Activated T-helper 17 cell treated with anti-CD3 and anti-CD28 coated beads, Interleukin-2, amount 50 U/mL, for 72 hours (primary cell): ENCODE measurements around the gene FADS1. TPM values are rescaled to one million over a fixed set of nuclear protein-coding genes. Genes with fewer than 3 reads are reported as not detected.

Experiments
- ATAC-seq: fragments of 150-1000 bp; cut with Tn5 transposase; replicated peaks from 2 replicates; pipeline ENCODE4 v1.10.0; 2021; ENCODE audit warnings: mild to moderate bottlenecking, moderate library complexity
- H3K27ac Mint-ChIP-seq: one replicate; pipeline ENCODE4 v1.8.0; 2022; ENCODE audit warnings: mixed read lengths
- H3K27me3 Mint-ChIP-seq: one replicate; pipeline ENCODE4 v1.8.0; 2022; ENCODE audit warnings: mixed read lengths
- H3K36me3 Mint-ChIP-seq: one replicate; pipeline ENCODE4 v1.8.0; 2022; ENCODE audit warnings: low read depth, mild to moderate bottlenecking, mixed read lengths
- H3K4me1 Mint-ChIP-seq: one replicate; pipeline ENCODE4 v1.8.0; 2022; ENCODE audit warnings: mixed read lengths
- H3K4me3 Mint-ChIP-seq: one replicate; pipeline ENCODE4 v1.8.0; 2022; ENCODE audit warnings: mild to moderate bottlenecking, mixed read lengths
- H3K9me3 Mint-ChIP-seq: one replicate; pipeline ENCODE4 v1.8.0; 2022; ENCODE audit warnings: mixed read lengths
- total RNA-seq, 2 donors: library from RNA; stranded (reverse); gene quantifications; one replicate each; pipeline ENCODE4 v1.2.3, GENCODE V29; 2022

The FADS1 gene
- total RNA-seq, 2 donors from 2014 or later = 5.6 to 22.9 TPM

DNA sequence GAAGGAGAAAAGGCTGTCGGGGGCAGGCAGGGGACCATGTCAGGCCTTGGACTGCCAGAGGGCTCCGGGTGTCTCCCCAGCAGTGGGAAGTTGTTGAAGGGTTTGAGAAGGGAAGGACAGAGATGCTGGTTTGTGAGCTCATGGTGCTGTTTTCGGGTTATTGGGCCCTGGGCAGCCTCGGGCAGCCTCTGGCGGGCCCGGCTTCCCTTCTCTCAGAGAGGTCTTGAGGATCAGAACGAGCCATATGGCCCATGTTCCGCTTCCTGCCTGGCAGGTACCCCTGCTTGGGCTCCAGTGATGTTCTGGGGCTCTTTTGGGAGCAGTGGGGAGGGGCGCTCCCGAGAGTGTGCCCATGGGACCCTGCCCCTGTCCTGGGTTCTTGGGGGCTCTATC is 54.6 kb downstream of the FADS1 start:
- H3K27ac Mint-ChIP-seq = no peak overlapping the region
- H3K27me3 Mint-ChIP-seq = no peaks in the 10 kb centered on the region
- no peak overlapping the region for H3K4me3 Mint-ChIP-seq
- ATAC-seq = no peak
- no peaks in the 10 kb centered on the region for H3K9me3 Mint-ChIP-seq
- no peaks in the 10 kb centered on the region for H3K36me3 Mint-ChIP-seq
- H3K4me1 Mint-ChIP-seq = no peaks in the 10 kb centered on the region

DNA sequence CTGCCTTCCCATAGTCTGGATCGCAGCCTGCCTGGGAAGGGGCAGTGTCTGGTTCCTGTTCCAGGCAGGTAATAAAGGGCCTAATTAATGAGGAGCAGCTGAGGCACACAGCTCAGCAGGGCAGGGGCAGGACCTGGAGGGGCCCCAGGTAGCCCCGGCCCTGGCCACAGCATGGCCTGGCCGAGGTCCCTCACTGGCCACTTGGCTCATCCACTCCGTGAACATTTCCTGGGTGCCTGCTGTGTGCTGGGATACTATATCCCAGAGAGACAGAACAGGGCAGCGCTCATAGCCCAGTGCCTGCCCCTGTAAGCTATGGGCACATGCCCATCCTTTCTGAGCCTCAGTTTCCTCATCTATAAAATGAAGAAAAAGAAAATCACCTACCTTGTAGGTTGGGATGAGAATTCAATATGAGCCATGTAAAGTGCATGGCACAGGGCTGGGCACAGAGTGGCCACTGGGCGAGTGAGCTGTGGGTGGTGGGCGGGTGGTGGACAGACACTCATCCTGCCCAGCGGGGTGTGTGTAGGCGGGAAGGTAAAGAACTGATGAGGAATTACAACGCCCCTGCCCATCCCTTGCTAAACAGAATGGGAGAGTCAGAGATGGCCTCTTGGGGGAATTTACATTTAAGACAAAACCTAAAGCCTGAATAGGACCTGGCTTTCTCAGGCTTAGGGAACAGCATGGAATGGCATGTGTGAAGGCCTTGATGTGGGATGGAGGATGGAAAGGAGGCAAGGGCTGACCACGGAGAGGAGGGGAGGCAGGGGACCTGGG is 55.2 kb downstream of the FADS1 start:
- no peak overlapping the region for H3K27ac Mint-ChIP-seq
- peaks cover under 1% of the 10 kb centered on the region for H3K4me1 Mint-ChIP-seq
- no peaks in the 10 kb centered on the region for H3K36me3 Mint-ChIP-seq
- H3K9me3 Mint-ChIP-seq = no peaks in the 10 kb centered on the region
- no peaks in the 10 kb centered on the region for H3K27me3 Mint-ChIP-seq
- ATAC-seq = no peak
- no peak overlapping the region for H3K4me3 Mint-ChIP-seq

DNA sequence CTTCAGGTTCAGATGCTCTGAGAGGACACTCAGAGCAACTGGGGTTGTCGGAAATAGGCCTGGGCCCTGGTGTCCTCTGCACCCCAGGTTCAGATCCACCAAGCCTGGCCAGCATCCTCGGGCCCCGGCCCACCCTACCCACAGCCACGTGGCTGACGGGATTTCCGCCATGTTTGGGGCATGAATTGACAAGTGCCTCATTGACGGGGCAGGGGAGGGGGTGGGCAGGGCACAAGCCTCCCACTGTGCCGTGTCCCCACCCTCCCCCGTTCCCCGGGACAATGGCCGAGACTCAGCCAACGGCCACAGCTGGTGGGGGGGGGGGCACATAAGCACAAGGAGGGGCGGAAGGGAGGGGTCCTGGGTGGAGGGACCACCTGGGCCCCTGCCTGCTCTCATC is 55.9 kb downstream of the FADS1 start:
- no peak for ATAC-seq
- Mint-ChIP-seq H3K36me3 (no peaks in the 10 kb centered on the region), H3K9me3 (no peaks in the 10 kb centered on the region)

DNA sequence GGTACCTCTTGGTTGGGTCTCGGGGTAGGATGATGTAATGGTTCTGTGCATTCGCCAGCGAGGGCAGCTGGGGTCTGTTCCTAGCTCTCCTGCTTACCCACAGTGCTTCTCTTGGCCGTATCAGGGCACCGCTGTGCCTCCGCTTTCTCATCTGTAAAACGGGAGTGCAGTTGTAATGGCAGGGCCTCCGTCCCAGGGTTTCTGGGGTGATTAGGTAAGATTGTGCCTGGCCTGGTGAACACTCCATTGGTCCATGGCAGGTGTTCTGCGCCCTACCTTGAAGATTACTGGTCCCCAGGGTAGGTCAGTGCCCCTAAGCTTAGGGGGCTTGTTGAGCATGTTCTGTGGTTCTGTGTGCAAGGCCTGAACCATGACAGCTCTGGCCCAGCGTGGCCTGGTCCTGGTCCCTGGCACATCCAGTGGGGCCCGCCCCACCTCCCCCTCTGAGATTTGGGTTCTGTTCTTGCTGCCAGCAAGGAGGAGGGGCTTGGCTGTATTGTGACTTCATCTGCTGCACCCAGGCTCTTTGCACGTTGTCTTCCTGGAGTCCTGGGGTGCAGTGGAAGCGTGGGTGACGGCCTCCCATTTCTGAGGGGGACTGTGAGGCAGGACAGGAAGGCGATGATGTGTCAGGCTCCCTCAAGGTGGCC is 59.5 kb downstream of the FADS1 start:
- H3K36me3 Mint-ChIP-seq = no peaks in the 10 kb centered on the region
- ATAC-seq = no peak
- peaks cover 11% of the 10 kb centered on the region for H3K4me1 Mint-ChIP-seq
- peak overlapping the region; percentile 90 for H3K27ac Mint-ChIP-seq
- peak overlapping the region; percentile 52 for H3K4me3 Mint-ChIP-seq
- H3K27me3 Mint-ChIP-seq = no peaks in the 10 kb centered on the region
- H3K9me3 Mint-ChIP-seq = no peaks in the 10 kb centered on the region

More for the DNA sequence above, 55.9 kb downstream of the FADS1 start:
- Mint-ChIP-seq H3K4me3 (no peak overlapping the region), H3K27me3 (no peaks in the 10 kb centered on the region), H3K4me1 (peaks cover 5% of the 10 kb centered on the region), H3K27ac (no peak overlapping the region)

DNA sequence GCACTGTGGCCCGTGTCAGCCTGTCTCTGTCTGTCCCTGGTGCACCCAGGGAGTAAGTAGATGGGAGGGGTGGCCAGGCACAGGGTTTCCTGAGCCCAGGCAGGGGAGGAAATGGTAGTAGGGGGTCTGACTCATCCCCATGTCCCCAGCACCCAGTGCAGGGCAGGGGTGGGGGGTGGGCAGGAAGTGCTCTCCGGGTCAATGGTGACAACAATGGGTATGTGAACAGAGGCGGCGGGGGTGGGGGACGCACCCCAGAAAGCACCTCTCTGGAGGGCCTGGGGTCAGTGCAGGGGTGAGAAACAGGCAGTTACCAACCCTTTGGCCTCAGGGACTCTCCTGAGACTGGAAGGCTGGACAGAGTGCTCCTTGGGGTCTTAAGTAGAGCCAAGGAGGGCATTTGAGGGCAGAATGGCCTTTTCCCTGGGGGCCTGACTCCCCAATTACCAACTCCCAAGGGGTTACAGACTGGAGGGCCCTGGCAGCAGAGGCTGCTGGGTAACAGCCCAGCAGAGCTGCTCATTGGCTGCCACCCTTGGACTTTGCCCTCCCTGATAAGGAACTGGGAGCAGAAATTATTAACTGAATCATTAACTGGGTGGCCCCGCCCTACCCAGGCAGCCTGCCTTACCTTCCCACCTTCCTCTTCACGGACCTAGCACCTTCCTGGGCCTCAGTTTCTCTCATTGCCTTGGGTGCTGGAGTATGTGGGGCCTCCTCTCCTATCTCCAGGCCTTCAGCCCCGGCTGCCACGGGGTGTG is 60.2 kb downstream of the FADS1 start:
- Mint-ChIP-seq H3K4me1 (peaks cover 11% of the 10 kb centered on the region), H3K27me3 (no peaks in the 10 kb centered on the region), H3K4me3 (peak overlapping the region; percentile 52), H3K27ac (peak overlapping the region; percentile 90), H3K36me3 (no peaks in the 10 kb centered on the region), H3K9me3 (no peaks in the 10 kb centered on the region)
- peak; percentile 85 for ATAC-seq

DNA sequence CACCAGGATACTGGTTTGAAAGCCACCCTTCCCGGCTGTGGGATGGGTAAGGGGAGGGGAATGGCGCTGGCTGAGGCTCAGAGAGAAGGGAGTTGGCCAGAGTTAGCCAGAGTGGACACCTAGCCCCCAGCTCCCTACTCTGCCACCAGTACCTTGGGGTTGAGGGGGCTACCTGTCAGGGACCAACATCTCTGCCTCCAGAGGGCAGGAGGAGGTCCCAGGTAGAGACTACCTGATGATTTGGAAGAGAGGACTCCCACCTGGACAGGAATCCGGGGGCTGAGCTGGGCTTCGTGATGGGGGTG is 60.7 kb downstream of the FADS1 start:
- Mint-ChIP-seq H3K27ac (peak overlapping the region; percentile 90), H3K9me3 (no peaks in the 10 kb centered on the region), H3K4me3 (peak overlapping the region; percentile 52), H3K27me3 (peaks cover 3% of the 10 kb centered on the region), H3K4me1 (peaks cover 11% of the 10 kb centered on the region), H3K36me3 (no peaks in the 10 kb centered on the region)
- ATAC-seq = no peak

DNA sequence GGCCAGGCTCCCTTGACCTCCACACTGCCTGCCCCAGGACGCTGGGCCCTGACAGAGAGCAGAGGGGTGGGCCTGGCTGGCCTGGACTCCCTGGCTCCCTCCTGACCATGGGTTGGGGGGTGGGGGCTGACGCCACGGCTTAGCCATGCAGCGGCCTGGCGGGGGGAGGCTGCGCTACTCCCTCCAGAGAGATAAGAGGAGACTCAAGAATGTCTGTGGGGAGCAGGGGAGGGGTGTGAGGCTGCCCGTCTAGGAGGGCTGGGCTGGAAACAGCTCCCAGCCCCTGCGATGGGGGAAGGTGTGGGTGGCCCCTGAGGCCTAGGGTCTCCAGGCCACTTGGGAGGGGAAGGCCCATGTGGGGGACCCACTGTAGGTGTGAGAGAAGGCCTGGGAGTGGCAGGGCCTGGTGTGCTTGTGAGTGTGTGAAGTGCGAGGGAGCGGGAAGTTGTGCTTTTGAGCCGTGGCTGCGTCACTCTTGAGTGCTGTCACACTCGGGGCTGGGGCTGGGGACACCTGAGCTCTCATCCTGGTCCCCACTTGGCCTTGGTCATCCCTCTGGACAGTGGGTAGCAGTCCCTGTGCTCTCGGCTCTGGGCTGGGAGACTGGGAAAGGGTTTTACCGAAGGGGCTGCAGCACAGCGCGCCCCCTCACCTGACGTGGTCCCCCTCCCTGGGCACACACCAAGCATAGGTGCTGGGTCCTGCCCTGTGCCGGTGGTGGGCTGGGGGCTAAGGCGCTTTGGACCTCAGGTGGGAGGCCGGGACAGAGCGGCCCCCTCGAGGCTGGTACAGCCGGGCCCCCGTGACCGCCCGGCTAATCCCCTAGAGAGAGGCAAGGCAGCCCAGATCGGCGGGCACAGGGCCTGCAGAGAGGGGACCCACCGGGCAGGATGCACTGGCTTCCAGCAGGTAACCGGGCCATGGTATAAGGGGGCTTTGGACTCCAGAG is 62.0 kb downstream of the FADS1 start:
- peaks cover 7% of the 10 kb centered on the region for H3K27me3 Mint-ChIP-seq
- no peak for ATAC-seq
- no peaks in the 10 kb centered on the region for H3K36me3 Mint-ChIP-seq
- H3K4me1 Mint-ChIP-seq = peaks cover 11% of the 10 kb centered on the region
- H3K4me3 Mint-ChIP-seq = no peak overlapping the region
- peak overlapping the region; percentile 1 for H3K27ac Mint-ChIP-seq
- no peaks in the 10 kb centered on the region for H3K9me3 Mint-ChIP-seq

DNA sequence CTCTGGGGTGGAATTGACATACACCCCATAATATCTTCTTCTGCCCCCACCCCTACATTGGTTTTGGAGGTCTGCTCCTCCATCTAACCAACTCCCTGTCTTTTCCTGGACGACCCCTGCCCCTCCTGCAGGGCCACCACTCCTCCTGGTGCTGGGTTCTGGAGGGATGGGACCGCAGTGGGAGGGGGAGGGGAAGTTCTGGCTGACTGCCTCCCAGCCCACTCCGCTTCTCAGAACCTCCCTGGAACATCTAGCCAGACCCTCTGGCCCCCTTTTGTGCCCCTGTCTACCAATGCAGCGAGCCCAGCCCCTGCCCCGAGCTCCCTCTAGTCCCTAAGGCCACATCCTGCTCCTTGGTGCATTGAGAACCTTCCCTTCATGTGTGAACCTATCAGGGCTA is 63.1 kb downstream of the FADS1 start:
- Mint-ChIP-seq H3K27ac (peak overlapping the region; percentile 42), H3K27me3 (peaks cover 12% of the 10 kb centered on the region), H3K4me1 (peaks cover 11% of the 10 kb centered on the region), H3K9me3 (no peaks in the 10 kb centered on the region), H3K36me3 (no peaks in the 10 kb centered on the region), H3K4me3 (peak overlapping the region; percentile 73)
- ATAC-seq = no peak

DNA sequence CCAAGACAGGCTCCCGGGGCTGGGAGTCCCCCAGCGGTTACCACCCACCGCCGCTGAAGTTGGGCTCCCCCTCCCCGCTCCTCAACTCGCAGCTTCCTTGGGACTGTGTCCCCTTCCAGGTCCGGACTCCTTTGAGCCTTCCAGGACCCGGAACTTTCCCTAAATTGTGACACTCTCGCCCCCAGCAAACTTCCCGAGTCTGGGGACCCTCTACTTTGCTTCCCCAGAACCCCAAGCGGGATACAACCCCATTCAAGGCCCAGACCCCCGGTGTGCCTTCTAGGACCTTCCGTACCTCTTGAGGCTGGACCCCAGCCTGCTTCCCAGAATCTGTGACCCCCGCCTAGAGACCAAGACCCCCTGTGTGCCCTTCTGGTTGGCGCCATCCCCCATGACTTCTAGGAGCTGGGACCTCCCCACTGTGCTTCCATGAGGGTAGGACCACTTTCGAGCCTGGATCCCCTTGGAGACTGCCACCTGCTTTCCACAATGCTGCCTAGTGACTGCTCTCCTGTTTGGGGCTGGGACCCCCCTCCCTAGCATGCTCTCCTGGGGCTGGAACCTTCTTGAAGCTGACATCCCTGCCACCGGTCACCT is 63.8 kb downstream of the FADS1 start:
- H3K36me3 Mint-ChIP-seq = no peaks in the 10 kb centered on the region
- H3K9me3 Mint-ChIP-seq = no peaks in the 10 kb centered on the region
- peaks cover 12% of the 10 kb centered on the region for H3K27me3 Mint-ChIP-seq
- peak overlapping the region; percentile 42 for H3K27ac Mint-ChIP-seq
- peaks cover 11% of the 10 kb centered on the region for H3K4me1 Mint-ChIP-seq
- H3K4me3 Mint-ChIP-seq = peak overlapping the region; percentile 73
- no peak for ATAC-seq

DNA sequence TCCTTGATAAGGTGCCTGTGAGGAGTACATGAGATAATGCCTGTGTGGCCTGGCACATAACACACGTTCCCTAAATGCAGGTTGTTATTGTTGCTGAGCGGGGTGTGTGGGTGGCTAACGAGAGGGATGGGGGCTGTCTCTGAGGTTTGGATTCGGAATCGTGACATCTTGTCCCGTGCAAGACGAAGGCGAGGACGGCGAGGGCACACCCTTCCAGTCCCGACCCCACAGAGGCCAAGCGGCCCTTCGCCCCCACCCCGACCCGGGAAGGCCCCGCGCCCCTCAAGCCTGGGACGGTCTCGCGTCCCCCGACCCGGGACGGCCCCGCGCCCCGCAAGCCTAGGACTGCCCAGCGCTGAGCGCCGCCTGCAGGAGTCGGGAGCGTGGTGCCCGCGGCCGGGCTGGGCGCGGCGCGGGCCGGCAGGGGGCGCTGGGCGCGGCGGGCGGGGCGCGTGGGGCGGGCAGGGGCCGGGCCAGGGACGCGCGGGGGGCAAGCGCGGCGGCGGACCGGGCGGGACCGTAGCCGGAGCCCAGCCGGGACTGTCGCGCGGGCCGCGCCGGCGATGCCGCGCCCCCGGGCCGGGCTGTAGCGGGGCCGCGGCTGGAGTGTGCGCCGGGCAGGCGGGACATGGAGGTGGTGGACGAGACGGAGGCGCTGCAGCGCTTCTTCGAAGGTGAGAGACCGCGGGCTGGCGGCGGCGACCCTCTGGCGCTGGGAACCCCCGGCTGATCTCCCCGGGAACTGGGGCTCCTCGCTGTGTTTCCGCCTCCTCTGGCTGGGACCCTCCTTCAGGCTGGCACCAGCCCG is 64.5 kb downstream of the FADS1 start, which contains the start of gene MYRF:
MYRF (plus strand) TSS at position 520 of the 808 bp plus-strand sequence; CDS start at position 629, 109 bp downstream.
- Mint-ChIP-seq H3K36me3 (no peaks in the 10 kb centered on the region), H3K4me3 (peak within 1 kb of the TSS; percentile 73), H3K27me3 (peaks cover 12% of the 10 kb centered on the region), H3K27ac (peak within 1 kb of the TSS; percentile 42), H3K9me3 (no peaks in the 10 kb centered on the region), H3K4me1 (peaks cover 11% of the 10 kb centered on the region)
- ATAC-seq = peak; percentile 79

DNA sequence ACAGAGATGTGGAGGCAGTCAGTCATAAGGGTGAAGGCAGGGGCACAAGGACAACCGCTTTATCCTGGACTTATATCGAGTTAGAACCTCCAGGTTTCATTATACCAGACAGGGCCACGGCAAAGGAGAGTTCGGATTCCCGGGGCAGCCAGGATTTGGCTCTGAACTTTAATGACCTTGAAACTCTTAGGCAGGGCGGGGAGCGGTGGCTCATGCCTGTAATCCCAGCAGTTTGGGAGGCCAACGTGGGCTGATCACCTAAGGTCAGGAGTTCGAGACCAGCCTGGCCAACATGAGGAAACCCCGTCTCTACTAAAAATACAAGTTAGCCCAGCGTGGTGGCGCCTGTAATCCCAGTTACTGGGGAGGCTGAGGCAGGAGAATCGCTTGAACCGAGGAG is 65.4 kb downstream of the FADS1 start:
- H3K9me3 Mint-ChIP-seq = no peaks in the 10 kb centered on the region
- H3K27me3 Mint-ChIP-seq = peaks cover 12% of the 10 kb centered on the region
- no peak overlapping the region for H3K27ac Mint-ChIP-seq
- H3K36me3 Mint-ChIP-seq = no peaks in the 10 kb centered on the region
- ATAC-seq = no peak
- H3K4me1 Mint-ChIP-seq = peaks cover 8% of the 10 kb centered on the region
- H3K4me3 Mint-ChIP-seq = peak overlapping the region; percentile 61

DNA sequence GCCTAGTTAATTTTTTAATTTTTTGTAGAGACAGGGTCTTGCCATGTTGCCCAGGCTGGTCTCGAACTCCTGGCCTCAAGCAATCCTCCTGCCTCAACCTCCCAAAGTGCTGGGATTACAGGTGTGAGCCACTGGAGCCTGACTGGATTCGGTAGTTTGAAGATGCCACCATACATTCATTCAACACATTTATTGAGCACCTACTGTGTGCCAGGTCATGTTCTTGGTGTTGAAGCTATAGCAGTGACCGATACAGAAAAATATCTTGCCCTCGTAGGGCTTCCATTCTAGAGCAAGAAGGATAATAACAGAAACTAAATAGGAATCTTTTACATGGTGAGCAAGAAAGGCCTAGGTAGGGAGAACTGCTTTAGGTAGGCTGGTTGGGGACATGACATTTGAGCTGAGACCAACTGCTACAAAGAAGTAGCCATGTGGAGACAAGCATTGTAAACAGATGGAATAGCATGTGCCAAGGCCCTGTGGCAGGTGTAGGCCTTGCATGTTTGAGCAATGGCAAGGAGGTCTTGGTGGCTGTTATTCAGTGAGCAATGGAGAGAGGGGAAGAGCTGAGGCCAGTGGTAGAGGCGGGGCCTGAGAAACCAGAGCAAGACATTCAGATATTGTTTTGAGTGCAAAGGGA is 66.1 kb downstream of the FADS1 start:
- Mint-ChIP-seq H3K9me3 (no peaks in the 10 kb centered on the region), H3K27me3 (peaks cover 12% of the 10 kb centered on the region), H3K36me3 (no peaks in the 10 kb centered on the region), H3K4me1 (peaks cover 5% of the 10 kb centered on the region), H3K27ac (no peak overlapping the region), H3K4me3 (peak overlapping the region; percentile 61)
- no peak for ATAC-seq
